ENCODE data around the gene HDHD5.

Gene HDHD5

DNA sequence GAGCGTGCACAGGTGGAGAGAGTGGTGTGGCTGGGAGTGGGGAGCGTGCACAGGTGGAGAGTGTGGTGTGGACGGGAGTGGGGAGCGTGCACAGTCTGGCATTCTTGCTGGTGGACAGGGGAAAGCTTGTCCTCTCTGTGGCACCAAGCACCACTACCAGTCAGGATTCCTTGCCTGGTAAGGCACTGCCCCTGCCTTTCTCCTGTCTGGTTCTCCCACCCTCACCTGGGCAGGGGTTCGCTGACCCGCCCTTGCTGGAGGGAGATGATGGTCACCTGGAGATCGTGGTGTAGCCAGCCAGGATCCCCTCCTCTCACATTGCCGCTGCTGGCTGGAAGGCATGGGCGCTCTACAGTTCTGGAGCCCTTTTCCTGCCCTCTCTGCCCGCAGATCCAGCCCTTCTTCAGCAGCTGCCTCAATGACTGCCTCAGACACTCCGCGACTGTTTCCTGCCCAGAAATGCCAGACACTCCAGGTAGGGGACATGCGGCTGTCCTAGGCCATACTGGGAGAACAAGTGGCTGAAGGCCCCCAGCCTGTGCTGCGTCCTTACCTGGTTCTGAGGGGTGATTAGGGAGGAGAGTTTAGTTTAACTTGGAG lies 54.6 kb downstream of the HDHD5 start:
- DNase-seq, result no peak

DNA sequence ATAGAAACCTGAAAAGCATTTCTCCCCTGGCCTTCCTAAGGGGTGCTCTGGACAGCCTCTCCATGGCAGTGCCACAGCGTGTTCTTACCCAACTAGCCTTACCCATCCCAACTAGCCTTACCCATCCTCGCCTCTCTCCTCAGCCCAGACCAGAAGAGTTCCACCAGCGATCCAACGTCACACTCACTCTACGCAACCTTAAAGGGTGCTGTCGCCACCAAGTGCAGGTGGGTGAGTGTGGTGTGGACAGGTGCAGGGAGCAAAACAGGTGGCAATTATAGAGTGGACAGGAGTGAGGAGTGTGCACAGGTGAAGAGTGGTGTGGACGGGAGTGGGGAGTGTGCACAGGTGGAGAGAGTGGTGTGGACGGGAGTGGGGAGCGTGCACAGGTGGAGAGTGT lies 55.7 kb downstream of the HDHD5 start:
- DNase-seq, result no peak

DNA sequence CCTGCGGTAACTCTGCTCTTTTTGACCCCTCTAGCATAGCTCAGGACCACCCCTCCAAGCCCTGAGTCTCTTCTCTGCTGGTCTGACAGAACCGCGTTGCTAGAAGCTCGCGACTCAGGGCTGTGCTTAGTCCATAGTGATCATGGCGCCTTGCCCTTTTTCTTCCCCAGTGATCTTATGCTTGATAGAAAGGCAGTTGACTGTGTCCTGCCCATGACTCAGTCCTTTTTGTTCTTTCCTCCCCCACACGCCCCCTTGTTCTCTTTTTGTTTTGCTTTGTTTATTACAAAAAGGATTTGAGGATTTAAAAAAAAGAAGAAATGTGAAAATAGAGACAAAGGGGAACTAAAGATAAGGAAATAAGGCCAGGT lies 56.8 kb downstream of the HDHD5 start:
- no peak for DNase-seq

DNA sequence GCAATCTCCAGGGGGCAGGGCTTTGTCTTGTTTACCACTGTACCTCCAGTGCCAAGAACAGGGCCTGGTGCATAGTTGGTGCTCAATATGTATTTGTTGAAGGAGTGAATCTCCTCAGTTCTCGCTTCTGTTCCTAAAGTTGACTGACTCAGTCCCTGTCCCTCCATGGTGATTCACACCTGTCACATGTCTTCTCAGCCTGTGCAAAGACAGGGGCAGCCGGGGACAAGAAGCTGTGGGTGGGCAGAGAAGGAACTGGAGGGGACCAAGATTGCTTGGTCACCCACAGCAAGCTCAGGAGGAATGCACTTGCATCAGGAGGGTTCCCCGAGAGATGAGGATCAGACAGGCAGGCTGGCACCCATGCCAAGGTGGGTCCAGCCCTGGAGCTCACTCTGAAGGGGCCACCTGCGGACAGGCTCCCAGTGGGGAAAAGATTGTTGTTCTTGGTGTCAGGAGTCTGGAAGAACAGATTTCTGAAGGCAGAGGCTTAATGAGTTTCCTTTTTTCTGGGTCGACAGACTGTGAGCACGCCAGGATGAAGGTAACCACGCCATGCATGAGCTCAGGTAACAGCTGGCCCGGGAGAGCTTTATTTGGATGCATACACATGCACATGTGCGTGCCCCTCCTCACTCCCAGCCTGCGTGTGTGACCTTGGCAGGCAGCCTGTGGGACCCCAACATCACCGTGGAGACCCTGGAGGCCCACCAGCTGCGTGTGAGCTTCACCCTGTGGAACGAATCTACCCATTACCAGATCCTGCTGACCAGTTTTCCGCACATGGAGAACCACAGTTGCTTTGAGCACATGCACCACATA lies 57.4 kb downstream of the HDHD5 start:
- no peak for DNase-seq

DNA sequence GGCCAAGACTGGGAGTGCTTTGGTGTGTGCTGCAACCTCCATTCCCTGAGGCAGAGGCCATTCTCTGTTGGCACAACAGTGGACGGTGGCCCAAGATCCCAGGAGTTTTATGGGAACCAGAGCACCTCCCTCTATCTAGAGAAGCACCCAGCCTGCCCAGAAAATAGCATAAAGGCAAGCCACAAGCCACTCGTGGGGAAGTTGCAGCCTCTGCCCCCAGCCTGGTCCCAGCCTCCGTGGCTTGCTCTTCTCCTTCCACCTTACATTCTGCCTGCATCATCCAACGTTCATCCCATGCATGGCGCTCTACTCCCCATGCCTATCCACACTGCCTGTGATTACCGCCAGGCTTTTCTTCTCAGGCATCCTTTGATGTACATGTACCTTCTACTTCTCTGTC lies 58.5 kb downstream of the HDHD5 start:
- DNase-seq, result no peak

DNA sequence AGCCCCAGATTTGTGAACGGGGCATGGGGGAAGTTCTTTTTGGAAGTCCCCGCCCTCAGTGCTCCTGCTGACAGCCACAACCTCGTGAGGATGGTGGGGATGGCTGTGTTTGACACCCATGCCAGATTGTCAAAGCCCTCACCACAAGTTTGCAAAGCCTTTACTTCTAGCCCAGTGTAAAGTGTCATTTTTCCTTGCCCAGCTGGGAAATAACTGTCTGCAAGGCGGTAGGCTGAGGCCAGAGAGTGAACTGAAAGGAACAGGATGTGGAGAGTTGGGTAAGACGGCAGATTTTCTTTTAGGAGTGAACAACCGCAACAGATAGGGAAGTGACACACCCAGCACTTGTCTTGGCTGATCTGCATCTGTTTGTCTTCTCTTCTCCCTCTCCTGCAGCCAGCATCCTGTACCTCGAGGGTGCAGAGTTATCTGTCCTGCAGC lies 60.7 kb downstream of the HDHD5 start:
- DNase-seq, result no peak

DNA sequence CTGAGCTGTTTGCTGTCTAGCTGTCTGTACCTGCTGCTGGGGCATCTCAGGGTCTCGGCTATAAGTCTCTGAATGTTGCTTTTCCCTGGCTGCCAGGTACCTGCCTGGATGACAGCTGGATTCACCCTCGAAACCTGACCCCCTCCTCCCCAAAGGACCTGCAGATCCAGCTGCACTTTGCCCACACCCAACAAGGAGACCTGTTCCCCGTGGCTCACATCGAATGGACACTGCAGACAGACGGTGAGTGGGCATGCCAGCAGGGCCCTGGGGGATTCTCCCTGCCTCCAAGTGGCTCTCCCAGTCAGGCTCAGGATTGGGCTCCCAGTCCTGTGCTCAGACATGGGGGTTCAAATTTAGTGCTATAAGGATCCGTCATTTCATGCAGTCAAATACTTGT lies 61.4 kb downstream of the HDHD5 start:
- DNase-seq, result no peak

DNA sequence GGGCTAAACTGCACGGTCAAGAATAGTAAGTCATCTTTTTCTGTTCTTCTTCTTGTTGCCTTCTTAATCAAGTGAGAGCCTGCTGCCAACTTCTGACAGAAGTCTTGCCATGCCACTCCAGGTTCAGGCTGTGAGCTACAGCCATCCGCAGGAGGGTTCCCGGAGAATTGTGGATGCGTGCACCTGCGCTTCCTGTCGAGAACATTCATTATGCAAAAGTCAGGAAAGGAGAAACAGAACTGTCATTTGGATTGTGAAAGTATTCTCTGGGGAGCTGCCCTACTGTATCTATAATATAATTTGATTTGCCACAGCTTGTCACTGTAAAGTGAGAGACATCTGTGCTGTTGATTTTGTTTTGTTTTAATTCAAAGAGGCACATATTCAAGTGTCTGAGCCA lies 62.0 kb downstream of the HDHD5 start:
- no peak for DNase-seq

DNA sequence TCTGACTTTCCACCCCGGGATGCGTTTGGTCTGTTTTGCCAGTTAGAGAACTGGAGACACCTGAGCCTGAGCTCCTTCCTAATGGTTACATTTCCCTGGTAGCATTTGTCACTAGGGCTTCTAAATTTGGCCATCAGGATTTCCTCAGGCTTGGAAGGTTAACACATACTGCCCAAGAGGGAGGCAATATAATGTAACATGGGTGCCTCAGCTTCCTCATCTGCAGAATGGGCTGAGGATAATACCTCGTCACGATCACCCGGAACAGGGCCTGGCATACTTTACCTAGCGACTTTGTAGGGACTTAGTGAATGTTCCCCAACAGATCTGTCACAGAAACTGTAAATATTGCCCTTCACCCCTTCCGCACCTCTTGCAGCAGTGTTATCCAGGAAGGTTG lies 63.0 kb downstream of the HDHD5 start:
- DNase-seq, result no peak

DNA sequence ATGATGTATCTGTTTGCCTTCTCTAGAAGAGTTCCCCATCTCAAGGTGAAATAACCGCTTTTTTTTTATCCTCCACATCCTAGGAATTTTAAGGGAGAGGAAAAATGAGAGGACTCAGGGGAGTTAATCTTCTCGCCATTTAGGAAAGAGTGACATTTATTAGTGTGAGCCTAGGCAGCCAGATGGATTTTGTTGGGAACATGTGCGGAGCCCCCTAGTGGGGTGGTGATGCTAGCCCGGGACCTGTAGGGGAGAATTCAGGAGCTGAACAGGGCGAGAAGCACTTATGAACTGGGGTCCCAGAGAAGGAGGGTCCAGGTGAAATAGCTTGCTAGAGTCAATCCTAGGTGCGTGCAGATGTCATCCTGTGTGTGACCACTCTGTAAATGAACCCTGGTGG lies 63.5 kb downstream of the HDHD5 start:
- no peak for DNase-seq

DNA sequence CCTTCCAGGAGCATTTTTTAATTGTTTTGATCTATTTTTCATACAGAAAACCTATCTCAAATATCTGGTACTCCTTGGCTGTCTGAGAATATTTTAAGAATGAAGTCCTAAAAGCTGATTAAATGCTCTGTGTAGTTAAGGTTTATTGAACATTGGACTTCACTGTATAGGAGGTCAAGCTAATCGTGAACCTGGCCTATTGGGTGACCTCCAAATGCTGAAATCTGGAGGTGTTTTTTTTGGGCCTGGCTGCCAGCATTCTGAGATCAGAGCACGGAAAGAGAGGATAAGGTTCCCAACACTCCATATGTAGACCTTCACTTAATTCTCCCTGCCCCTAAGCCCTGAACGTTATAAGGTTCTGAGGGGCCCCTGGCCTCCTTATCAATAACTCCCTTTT lies 66.0 kb downstream of the HDHD5 start:
- DNase-seq, result no peak

DNA sequence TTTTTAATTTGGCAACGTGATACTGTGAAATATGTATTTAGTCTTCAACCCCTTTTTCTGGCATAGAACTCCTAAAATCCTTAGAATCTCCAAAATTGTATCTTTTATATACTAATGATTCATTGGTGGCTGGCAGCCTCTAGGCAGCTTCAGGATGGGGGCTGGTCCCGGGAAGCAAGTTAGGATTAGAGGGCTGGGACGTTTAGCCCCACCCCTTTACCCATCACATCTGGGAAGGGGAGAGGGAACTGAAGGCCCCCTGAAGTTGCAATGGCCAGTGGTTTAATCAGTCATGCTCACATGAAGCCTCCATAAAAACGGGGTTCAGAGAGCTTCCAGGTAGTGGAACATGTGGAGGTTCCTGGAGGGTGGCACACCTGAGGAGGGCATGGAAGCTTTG lies 67.2 kb downstream of the HDHD5 start:
- no peak for DNase-seq

DNA sequence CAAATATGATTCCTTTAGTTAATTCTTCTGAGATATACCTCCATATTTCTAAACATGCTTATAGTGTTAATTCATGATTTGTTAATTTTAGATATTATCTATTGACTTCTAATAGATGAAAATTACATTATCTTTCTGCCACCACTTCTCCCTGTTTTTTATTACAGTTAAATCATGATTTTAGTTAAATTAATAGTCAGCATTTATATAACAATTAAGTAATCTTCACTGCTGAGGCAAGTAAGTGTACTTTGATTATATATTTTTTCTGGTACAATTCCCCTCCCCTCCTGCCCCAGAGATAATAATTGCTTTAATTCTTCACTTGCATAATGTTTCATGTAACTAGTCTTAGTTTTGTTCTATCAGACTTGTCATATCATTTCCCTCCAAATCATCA lies 68.5 kb downstream of the HDHD5 start:
- DNase-seq, result no peak
